ENCODE data around the gene NUP205.

Gene NUP205

GRCh38 chr7:135697276-135698049 is 139.7 kb downstream of the NUP205 start:
- Histone ChIP-seq H3K4me1 (no peaks in the 10 kb centered on the region), H3K27me3 (no peaks in the 10 kb centered on the region), H3K9me3 (no peaks in the 10 kb centered on the region), H3K36me3 (peaks cover under 1 to 30% (median 11%) of the 10 kb centered on the region in 3 donors), H3K4me3 (no peak overlapping the region), H3K27ac (no peak overlapping the region)
- TF ChIP-seq CTCF (IDR thresholded peaks at IDR 0.05) = no peak
- DNase-seq = no peak
- intact Hi-C loops (cut with DNase I; ENCODE audit: low total_unique reads) = no loop called here

All from tibial artery (tissue), 4 donors.